ENCODE measurements around the gene DRAM2. TPM values are rescaled to one million over a fixed set of nuclear protein-coding genes. Genes with fewer than 3 reads are reported as not detected.

DRAM2 gene
- total and polyA plus RNA-seq, 10 donors = 64.0 to 188 (median 97.8) TPM

GRCh38 chr1:111110197-111110899 is 29.5 kb downstream of the DRAM2 start:
- H3K4me1 ChIP-seq = no peaks in the 10 kb centered on the region
- WGBS, 5 donors = 81 to 100% (median 92%) methylated on average over 1 of the region's 1 CpG
- H3K36me3 ChIP-seq = peaks cover 0 to 33% (median 7%) of the 10 kb centered on the region in 6 donors
- no peaks in the 10 kb centered on the region for H3K27me3 ChIP-seq (replicated peaks in 1 of 7)
- H3K27ac ChIP-seq = peak overlapping the region in 1 of 8 donors; percentile 15
- intact Hi-C loops (cut with DNase I; ENCODE audit: low total_unique reads) = no loop called here
- peaks cover 5 to 31% (median 26%) of the 10 kb centered on the region in 8 donors for H3K9me3 ChIP-seq
- no peak for TF ChIP-seq POLR2AphosphoS5 (IDR thresholded peaks at IDR 0.05)
- TF ChIP-seq POLR2A (IDR thresholded peaks at IDR 0.05) = no peak
- no peak for TF ChIP-seq CTCF (IDR thresholded peaks at IDR 0.05 in 8 of 11, conservative IDR thresholded peaks at IDR 0.05 in 3 of 11)
- H3K4me3 ChIP-seq = no peak overlapping the region
- no peak for DNase-seq

- H3K27me3 ChIP-seq (replicated peaks in 1 of 7) = no peaks in the 10 kb centered on the region
- H3K36me3 ChIP-seq = no peaks in the 10 kb centered on the region
- H3K27ac ChIP-seq = no peak overlapping the region
- TF ChIP-seq POLR2AphosphoS5 (IDR thresholded peaks at IDR 0.05) (no peak), CTCF (IDR thresholded peaks at IDR 0.05 in 8 of 11, conservative IDR thresholded peaks at IDR 0.05 in 3 of 11) (no peak), POLR2A (IDR thresholded peaks at IDR 0.05) (no peak)
- 83 to 100% (median 94%) methylated on average over 2 of the region's 2 CpGs for WGBS, 5 donors
- no peaks in the 10 kb centered on the region for H3K4me1 ChIP-seq
- H3K9me3 ChIP-seq = peaks cover 5 to 53% (median 48%) of the 10 kb centered on the region in 8 donors
- no peak for DNase-seq
- intact Hi-C loops (cut with DNase I; ENCODE audit: low total_unique reads) = no loop called here
- H3K4me3 ChIP-seq = no peak overlapping the region
Observed at GRCh38 chr1:111104981-111105380, 34.9 kb downstream of the DRAM2 start.

- no peak overlapping the region for H3K4me3 ChIP-seq
- no peaks in the 10 kb centered on the region for H3K27me3 ChIP-seq (replicated peaks in 1 of 7)
- WGBS, 5 donors = 79 to 97% (median 88%) methylated on average over 5 of the region's 5 CpGs
- peaks cover 0 to 58% (median 51%) of the 10 kb centered on the region in 8 donors for H3K9me3 ChIP-seq
- H3K36me3 ChIP-seq = no peaks in the 10 kb centered on the region
- no peaks in the 10 kb centered on the region for H3K4me1 ChIP-seq
- TF ChIP-seq CTCF (IDR thresholded peaks at IDR 0.05 in 8 of 11, conservative IDR thresholded peaks at IDR 0.05 in 3 of 11) = no peak
- TF ChIP-seq POLR2A (IDR thresholded peaks at IDR 0.05) = no peak
- no peak for TF ChIP-seq POLR2AphosphoS5 (IDR thresholded peaks at IDR 0.05)
- DNase-seq = no peak
- H3K27ac ChIP-seq = no peak overlapping the region
- intact Hi-C loops (cut with DNase I; ENCODE audit: low total_unique reads) = no loop called here
Observed at GRCh38 chr1:111101854-111102642, 37.8 kb downstream of the DRAM2 start.

- TF ChIP-seq POLR2A (IDR thresholded peaks at IDR 0.05) = no peak
- TF ChIP-seq POLR2AphosphoS5 (IDR thresholded peaks at IDR 0.05) = no peak
- no peak for TF ChIP-seq CTCF (IDR thresholded peaks at IDR 0.05 in 8 of 11, conservative IDR thresholded peaks at IDR 0.05 in 3 of 11)
- DNase-seq = no peak
- no peaks in the 10 kb centered on the region for H3K36me3 ChIP-seq
- no peaks in the 10 kb centered on the region for H3K27me3 ChIP-seq (replicated peaks in 1 of 7)
- intact Hi-C loops (cut with DNase I; ENCODE audit: low total_unique reads) = no loop called here
- peaks cover 0 to 84% (median 76%) of the 10 kb centered on the region in 8 donors for H3K9me3 ChIP-seq
- H3K4me1 ChIP-seq = no peaks in the 10 kb centered on the region
- no peak overlapping the region for H3K27ac ChIP-seq
- H3K4me3 ChIP-seq = no peak overlapping the region
- 77 to 94% (median 91%) methylated on average over 1 of the region's 1 CpG for WGBS, 5 donors
Observed at GRCh38 chr1:111099289-111099688, 40.6 kb downstream of the DRAM2 start.

Data from spleen (tissue), 11 donors.